C1 segment of cervical spinal cord (tissue), 14 donors: ENCODE data around the gene SART1.
A peak's percentile ranks its signal among the peaks of the same experiment; 100 is the strongest.
"Not testable (repeated sequence)": the region's sequence is repeated elsewhere in the genome, so short reads cannot be mapped to it uniquely, and the experiment has no call there.

ENCODE experiments used
- DNase-seq, 14 donors: peaks; one replicate each; lab custom pipeline; 2025; lab: John Stamatoyannopoulos, UW

SART1 gene

DNA sequence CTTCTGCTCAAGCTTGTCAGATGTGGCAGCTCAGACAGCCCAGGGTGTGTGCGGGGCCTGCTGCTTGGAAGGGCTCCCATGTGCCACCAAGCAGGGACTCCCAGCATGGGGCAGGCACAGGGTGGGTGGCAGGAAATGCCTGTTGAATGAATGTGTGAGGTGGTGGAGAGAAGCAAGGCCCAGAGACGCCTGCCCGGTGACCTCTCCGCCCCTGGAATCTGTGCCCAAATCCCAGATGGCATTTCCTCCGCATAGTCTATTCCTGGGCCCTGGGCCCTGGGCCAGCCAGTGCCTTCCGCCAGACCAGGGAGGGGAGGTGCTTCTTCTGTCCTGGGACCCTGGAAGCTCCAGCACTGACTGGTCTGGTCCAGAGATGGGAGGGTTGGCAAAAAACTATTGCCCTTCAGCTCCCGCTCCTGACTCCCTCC, 53.9 kb downstream of the SART1 start:
- peak in 1 of 14 donors; percentile 24 for DNase-seq

GRCh38 chr11:66015936-66016792, 54.6 kb downstream of the SART1 start:
- no peak for DNase-seq

DNA sequence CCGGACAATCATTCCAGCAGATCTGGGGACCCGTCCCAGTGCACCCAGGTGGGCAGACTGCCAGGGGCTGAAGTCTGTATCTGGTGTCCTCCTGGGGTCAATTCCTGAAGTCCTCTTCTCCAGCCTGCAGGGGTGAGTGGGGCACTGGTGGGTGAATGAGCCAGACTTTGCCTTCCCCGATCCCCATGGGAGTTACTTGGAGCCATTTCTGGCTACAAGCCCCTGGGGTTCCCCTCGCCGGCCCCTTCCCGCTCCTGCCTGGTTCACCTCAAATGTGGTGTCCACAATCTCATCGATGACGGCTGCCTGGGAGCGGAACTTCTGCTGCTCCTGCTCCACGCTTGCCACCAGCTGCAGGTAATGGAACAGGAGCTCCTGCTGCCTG, 55.3 kb downstream of the SART1 start:
- no peak for DNase-seq

DNA sequence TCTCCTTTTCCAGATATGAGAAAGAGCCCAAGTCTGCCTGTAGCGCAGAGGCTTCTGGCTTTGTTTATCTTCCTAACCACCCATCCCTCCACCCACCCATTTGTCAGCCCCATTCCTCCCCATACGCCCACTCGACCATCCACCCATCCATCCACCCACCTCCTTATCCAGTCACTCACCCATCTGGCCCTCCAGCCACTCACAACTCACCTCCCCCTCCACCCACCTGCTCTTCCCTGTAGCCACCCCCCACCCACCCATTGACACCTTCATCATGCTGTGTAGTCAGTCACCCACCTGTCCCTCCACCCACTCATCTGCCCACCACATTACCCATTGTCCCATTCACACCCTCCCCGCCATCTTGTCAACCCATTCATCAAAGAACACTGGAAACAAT, 55.8 kb downstream of the SART1 start:
- no peak for DNase-seq

DNA sequence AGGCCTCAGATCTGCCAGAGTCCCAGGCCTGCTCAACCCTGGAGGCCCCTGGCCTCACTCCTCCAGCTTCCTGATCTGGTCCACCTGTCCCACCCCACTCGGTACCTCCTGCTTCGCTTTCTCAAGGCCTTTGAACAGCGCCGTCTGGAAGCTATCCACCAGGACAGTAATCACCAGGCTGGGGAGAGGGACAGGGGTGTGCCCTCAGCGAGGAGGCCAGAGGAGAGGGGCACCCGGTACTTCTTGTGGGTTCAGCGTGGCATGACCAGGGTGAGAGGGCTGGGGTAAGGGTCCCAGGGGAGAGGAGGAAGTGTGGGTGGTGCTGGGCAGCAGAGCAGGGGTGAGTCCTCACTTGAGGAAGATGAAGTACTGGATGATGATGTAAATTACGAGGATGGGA, 58.7 kb downstream of the SART1 start:
- no peak for DNase-seq

- DNase-seq, result peak in 1 of 14 donors; percentile 24
These were observed 59.3 kb downstream of the SART1 start for GRCh38 chr11:66020618-66021357.

GRCh38 chr11:66022401-66023185, 61.1 kb downstream of the SART1 start:
- peak in 12 of 14 donors; percentile 7 to 66 (median 33) for DNase-seq

GRCh38 chr11:66023186-66023440, 61.6 kb downstream of the SART1 start:
- DNase-seq, result not testable (repeated sequence)

- no peak for DNase-seq
These were observed 64.5 kb downstream of the SART1 start, which contains the start of gene CATSPER1 for GRCh38 chr11:66026017-66026529. TSS of gene CATSPER1 (minus strand) at chr11:66026479. CDS start at chr11:66026379, 100 bp downstream.
